SK-N-DZ (cell line): ENCODE results near the gene BBX.

Source experiments
- DNase-seq: peaks from one replicate; pipeline ENCODE4 v3.0.0-alpha.2; 2015; ENCODE audit warnings: low spot score

BBX gene

GRCh38 chr3:107598926-107599771, 76.4 kb downstream of the BBX start:
- DNase-seq = no peak

DNA sequence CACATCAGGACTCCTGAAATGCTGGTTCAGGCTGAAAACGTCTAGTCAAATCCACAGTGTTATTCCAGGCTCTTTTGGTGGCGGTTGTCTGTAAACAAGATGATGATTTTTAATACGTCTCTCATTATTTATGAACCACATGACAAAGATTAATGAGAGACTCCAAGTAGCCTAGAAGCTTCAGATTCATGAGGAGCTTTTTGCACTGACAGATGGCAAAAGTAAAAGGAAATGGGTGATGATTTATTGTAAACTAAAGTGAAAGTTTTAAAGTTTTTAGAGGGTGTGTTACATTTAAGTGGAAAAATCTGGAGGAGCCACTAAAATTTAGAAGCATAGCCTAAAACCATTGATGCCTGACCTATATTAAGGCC, 77.0 kb downstream of the BBX start:
- no peak for DNase-seq

DNA sequence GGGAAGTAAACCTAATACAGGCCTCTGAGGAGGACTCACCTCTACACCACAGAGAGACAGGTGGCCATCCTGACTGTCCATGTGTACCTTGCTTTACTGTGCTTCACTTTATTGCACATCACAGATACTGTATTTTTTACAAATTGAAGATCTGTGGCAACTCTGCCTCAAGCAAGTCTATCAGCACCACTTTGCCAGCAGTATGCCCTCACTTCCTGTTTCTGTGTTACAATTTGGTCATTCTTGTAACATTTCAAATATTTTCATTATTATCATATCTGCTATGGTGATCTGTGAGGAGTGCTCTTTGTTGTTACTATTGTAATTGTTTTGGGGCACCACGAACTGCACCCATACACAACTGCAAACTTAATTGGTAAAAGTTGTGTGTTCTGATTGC, 78.0 kb downstream of the BBX start:
- DNase-seq = no peak

DNA sequence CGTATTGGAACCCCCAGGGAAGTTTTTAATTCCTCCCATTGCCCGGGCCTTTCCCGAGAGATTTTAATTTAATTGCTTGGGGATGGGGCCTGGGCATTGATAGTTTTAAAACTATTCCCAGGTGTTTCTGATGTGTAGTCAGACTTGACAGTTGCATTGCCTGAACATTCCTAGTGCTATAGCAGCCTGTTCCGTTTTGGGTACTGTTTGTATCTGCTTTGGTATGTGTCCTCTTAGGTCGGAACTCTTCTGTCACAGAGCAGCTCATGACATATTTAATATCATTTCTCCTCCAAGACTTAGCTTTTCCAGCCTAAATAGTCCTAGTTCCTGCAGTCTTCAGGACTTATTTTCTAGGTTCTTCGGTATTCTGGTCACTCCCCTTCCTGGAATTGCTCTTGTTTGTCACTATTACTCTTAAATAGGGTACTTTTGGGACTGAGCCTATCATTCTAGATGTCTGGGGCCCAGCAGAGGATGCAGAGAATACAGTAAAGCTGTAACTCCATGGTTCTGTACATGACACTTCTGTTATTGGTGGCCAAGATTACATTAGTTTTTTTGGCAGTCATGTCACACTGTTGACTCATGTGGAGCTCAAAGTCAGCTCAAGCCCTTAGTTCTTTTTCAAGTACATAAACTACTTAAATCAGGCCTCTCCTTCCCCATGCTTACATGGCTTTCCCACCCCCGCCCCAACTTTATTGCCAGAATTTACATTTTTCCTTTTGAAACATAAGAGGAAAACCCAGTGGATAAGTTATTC, 81.5 kb downstream of the BBX start:
- DNase-seq = no peak

- DNase-seq = no peak
These were observed 89.2 kb downstream of the BBX start for GRCh38 chr3:107611775-107612469.

DNA sequence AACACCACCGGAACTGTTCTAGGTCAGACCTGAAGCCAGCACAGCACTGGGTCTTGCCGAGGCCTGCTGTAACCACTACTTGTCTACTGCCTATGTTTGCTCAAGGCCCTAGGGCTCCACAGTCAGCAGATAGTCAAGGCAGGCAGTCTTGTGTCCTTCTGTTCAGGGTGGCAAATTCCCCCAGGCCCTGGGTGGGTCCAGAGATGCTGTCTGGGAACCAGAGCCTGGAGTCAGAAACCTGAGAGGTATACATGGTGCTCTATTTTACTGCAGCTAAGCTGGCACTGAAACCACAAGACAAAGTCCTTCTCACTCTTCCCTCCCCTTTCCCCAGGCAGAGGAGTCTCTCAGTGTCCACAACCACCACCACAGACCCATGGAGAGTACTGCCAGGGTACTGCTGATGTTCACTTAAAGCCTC, 89.9 kb downstream of the BBX start:
- DNase-seq = no peak

GRCh38 chr3:107619549-107619948, 96.8 kb downstream of the BBX start:
- DNase-seq = no peak

DNA sequence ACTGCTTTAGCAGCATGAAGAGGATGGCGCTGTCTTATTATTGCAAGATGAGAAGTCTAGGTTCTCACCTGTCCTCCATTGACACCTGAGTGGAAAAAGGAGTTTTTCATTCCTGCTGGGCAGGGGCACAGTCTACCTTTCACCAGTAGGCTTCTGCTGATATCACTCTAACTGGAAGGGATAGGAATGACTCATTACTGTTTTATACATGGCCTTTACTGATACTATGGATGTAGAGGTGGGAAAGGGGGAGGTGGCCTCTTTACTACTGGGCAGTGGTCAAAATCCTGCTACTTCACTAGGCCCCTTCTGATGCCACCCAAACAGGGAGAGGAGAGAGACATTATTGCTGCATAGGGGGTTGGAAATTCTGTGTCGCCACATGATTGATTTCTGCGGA, 97.8 kb downstream of the BBX start:
- DNase-seq = no peak

GRCh38 chr3:107621465-107621864, 98.7 kb downstream of the BBX start:
- DNase-seq = no peak

GRCh38 chr3:107627962-107628542, 105.3 kb downstream of the BBX start:
- DNase-seq = no peak

GRCh38 chr3:107629566-107629965, 106.8 kb downstream of the BBX start:
- no peak for DNase-seq

- no peak for DNase-seq
These were observed 108.0 kb downstream of the BBX start for GRCh38 chr3:107630779-107631178.

- DNase-seq = no peak
These were observed 109.8 kb downstream of the BBX start for GRCh38 chr3:107632576-107632975.

- no peak for DNase-seq
These were observed 110.8 kb downstream of the BBX start for GRCh38 chr3:107633327-107634098.

DNA sequence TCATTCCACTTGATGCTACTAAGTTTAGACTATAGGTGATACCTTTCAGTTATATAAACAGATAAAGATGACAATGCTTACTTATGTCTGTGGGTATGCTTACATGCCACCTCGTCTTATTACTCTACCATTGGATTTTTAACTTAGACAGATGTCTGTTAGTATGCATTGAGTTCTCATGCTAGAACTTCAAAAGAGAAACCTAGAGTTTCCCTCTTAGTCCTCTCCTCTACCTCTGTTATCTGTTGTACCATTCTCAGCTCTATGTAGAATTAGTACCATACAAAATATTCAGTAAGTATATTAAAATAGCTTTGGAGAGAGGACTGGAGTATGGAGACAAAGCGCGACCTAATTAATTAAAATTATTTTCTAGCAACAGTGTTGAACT, 111.3 kb downstream of the BBX start:
- no peak for DNase-seq

DNA sequence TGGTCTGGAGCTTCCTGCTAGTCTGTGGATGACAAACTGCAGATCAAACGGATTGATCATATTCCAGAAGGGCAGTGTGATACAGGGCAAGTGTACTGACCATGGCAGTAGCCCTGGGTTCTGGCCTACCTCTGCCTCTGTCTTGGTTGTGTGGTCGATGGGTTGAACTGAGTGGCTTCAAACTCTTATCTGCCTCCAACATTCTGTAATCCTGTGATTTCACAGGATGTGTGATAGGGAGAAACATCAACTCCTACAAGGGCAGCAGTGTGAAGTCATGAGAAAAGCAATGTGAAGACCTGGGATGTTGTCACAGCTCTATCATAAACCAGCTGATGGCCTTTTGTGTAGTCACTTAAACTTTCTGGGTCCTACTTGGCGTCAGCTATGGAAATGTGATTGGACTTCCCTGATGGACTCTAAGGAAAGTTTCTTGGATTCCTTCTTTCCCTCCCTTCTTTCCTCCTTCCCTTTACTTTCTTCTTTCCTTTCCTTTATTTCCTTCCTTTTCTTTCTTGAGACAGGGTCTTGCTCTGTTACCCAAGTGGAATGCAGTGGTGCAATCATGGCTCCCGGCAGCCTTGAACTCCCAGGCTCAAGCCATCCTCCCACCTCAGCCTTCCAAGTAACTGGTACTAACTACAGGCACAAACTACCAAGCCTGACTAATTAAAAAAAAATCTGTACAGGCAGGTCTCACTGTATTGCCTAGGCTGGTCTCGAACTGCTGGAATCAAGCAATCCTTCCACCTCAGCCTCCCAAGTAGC, 114.8 kb downstream of the BBX start:
- no peak for DNase-seq

- DNase-seq = no peak
These were observed 119.0 kb downstream of the BBX start for GRCh38 chr3:107641572-107642307.

DNA sequence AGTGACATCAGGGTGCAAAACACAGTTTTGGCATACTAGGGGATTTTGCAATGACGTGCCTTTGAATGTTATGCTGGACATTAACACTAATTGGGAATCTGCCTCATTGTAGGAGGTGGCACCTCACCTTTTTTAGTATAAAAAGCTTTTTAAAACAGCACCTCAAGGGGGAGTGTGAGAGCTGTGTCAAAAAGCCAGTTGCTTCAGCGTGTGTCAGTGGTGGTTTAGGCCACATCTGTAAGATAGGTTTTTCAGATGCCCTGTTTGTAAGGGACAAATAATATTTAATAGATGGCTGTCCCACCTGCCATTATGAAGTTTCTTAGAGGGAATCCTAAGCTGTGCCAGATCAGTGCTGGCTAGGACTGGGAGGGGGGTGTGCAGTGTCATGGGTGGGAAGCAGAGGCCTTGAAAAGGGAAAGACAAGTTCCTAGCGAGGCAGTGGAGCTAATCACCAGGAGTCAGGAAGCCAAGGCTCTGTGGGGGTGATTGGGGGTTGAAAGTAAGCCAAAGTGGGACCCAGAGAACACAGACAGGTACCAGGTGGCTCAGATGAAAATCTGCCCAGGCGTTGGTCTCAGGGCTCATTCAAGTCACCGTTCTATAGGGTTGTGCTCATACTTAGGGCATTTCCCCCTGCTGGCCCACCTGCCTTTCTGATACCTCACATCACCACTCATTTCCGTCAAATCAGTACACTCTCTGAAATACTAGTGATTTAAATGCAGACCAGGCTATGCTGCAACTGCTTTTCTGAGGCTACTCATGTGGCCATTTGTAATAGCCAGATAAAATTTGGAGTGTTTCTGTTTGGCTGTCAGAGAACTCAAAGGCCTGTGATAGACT, 120.5 kb downstream of the BBX start:
- peak; percentile 7 for DNase-seq

DNA sequence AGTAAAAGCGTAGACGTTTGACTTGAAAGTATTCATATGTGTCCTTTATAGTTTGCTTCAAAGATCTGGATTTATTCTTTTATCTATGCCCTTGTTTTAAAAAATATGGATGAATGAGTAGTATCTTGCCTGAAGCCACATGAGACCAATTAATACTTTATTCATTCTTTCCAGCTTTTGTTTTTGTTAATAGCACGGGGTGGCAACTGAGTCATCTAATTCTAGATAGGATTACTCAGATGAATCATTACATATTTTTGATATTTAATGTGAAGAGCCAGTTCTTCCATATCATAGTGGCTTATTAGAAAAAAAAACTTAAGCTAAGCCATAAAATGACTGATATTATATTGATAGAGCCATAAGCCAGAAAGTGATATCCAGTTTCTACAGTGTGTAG, 121.9 kb downstream of the BBX start:
- DNase-seq = no peak
